H9 (cell line): ENCODE results near the gene FOXO1. TPM values are rescaled to one million over a fixed set of nuclear protein-coding genes. Genes with fewer than 3 reads are reported as not detected.

ENCODE experiments used
- DNase-seq: peaks from one replicate; pipeline ENCODE4 v3.0.0-alpha.2; 2017
- H2AFZ ChIP-seq: one replicate; pipeline ENCODE4 v1.6.1; 2013; ENCODE audit warnings: mild to moderate bottlenecking, low read length, control low read depth, moderate library complexity
- H2AK5ac ChIP-seq: 2 replicates; pipeline ENCODE4 v1.6.1; 2013; ENCODE audit warnings: low read length, control low read depth, mixed read lengths; ENCODE audit not compliant: insufficient read length
- H2BK120ac ChIP-seq: one replicate; pipeline ENCODE4 v1.6.1; 2013; ENCODE audit warnings: low read depth, mild to moderate bottlenecking, low read length, control low read depth, inconsistent platforms; ENCODE audit not compliant: poor library complexity, severe bottlenecking
- H2BK12ac ChIP-seq: 2 replicates; pipeline ENCODE4 v1.6.1; 2013; ENCODE audit warnings: low read length, control low read depth, mixed read lengths, low read depth; ENCODE audit not compliant: insufficient read length
- H2BK15ac ChIP-seq: 2 replicates; pipeline ENCODE4 v1.6.1; 2013; ENCODE audit warnings: low read depth, low read length, control low read depth
- H2BK20ac ChIP-seq: one replicate; pipeline ENCODE4 v1.6.1; 2013; ENCODE audit warnings: low read depth, mild to moderate bottlenecking, low read length, control low read depth, inconsistent platforms; ENCODE audit not compliant: poor library complexity, severe bottlenecking
- H2BK5ac ChIP-seq: 2 replicates; pipeline ENCODE4 v1.6.1; 2013; ENCODE audit warnings: low read length, control low read depth, mixed read lengths; ENCODE audit not compliant: insufficient read length
- H3K14ac ChIP-seq: 2 replicates; pipeline ENCODE4 v1.6.1; 2013; ENCODE audit warnings: low read length, control low read depth; ENCODE audit not compliant: insufficient read depth
- H3K18ac ChIP-seq: 2 replicates; pipeline ENCODE4 v1.6.1; 2013; ENCODE audit warnings: low read depth, mild to moderate bottlenecking, mixed read lengths, low read length, control low read depth; ENCODE audit not compliant: insufficient read length
- H3K23ac ChIP-seq: 2 replicates; pipeline ENCODE4 v1.6.1; 2013; ENCODE audit warnings: low read length, control low read depth, mixed read lengths, low read depth; ENCODE audit not compliant: insufficient read length
- H3K23me2 ChIP-seq: 2 replicates; pipeline ENCODE4 v1.6.1; 2013; ENCODE audit warnings: low read depth, mild to moderate bottlenecking, mixed read lengths, low read length, control low read depth; ENCODE audit not compliant: insufficient read length, poor library complexity, severe bottlenecking
- H3K27ac ChIP-seq: 2 replicates; pipeline ENCODE4 v1.5.1; 2013; ENCODE audit warnings: low read length, control low read depth, mixed read lengths, low read depth; ENCODE audit not compliant: insufficient read length
- H3K27me3 ChIP-seq: 2 replicates; pipeline ENCODE4 v1.6.1; 2013; ENCODE audit warnings: low read length, control low read depth, inconsistent platforms; ENCODE audit not compliant: insufficient read depth
- H3K4ac ChIP-seq: 2 replicates; pipeline ENCODE4 v1.6.1; 2013; ENCODE audit warnings: low read depth, mild to moderate bottlenecking, control low read depth, inconsistent platforms, low read length, moderate library complexity
- H3K4me1 ChIP-seq: 2 replicates; pipeline ENCODE4 v1.6.1; 2013; ENCODE audit warnings: low read length, control low read depth, inconsistent platforms; ENCODE audit not compliant: insufficient read depth
- H3K4me2 ChIP-seq: 2 replicates; pipeline ENCODE4 v1.6.1; 2013; ENCODE audit warnings: low read length, control low read depth, mixed read lengths; ENCODE audit not compliant: insufficient read length, insufficient read depth
- H3K56ac ChIP-seq: 2 replicates; pipeline ENCODE4 v1.6.1; 2013; ENCODE audit warnings: low read depth, mild to moderate bottlenecking, mixed read lengths, low read length, control low read depth; ENCODE audit not compliant: insufficient read length
- H3K79me1 ChIP-seq: 2 replicates; pipeline ENCODE4 v1.6.1; 2013; ENCODE audit warnings: low read depth, mild to moderate bottlenecking, moderate library complexity, low read length, control low read depth, inconsistent platforms; ENCODE audit not compliant: insufficient read depth, poor library complexity, severe bottlenecking
- H3K79me2 ChIP-seq: 2 replicates; pipeline ENCODE4 v1.6.1; 2013; ENCODE audit warnings: low read length, control low read depth, inconsistent platforms; ENCODE audit not compliant: insufficient read depth
- H3K9ac ChIP-seq: 2 replicates; pipeline ENCODE4 v1.6.1; 2013; ENCODE audit warnings: low read length, control low read depth, mixed read lengths; ENCODE audit not compliant: insufficient read length; ENCODE audit errors: extremely low read depth
- H3K9me3 ChIP-seq: one replicate; pipeline ENCODE4 v1.6.1; 2013; ENCODE audit warnings: low read depth, low read length, inconsistent platforms; ENCODE audit not compliant: control insufficient read depth
- H3T11ph ChIP-seq: one replicate; pipeline ENCODE4 v1.6.1; 2013; ENCODE audit warnings: mild to moderate bottlenecking, low read length, control low read depth, inconsistent platforms
- H4K20me1 ChIP-seq: one replicate; pipeline ENCODE4 v1.6.1; 2013; ENCODE audit not compliant: control insufficient read depth, insufficient read length, insufficient read depth
- H4K5ac ChIP-seq: 2 replicates; pipeline ENCODE4 v1.6.1; 2013; ENCODE audit warnings: low read depth, mild to moderate bottlenecking, mixed read lengths, low read length, control low read depth; ENCODE audit not compliant: insufficient read length
- H4K8ac ChIP-seq: replicated peaks from 2 replicates; pipeline ENCODE4 v1.6.1; 2013; ENCODE audit warnings: low read length, control low read depth, mixed read lengths, low read depth; ENCODE audit not compliant: insufficient read length
- H4K91ac ChIP-seq: 2 replicates; pipeline ENCODE4 v1.6.1; 2013; ENCODE audit warnings: low read depth, mild to moderate bottlenecking, moderate library complexity, mixed read lengths, low read length, control low read depth; ENCODE audit not compliant: insufficient read length
- H3K27ac Mint-ChIP-seq, 3 experiments: 2 replicates in 2 of 3; 3 replicates in 1 of 3; pipeline ENCODE4 v1.8.0; 2020 to 2021; ENCODE audit warnings: mixed read lengths in 3 of 3, mild to moderate bottlenecking in 1 of 3, moderate library complexity in 1 of 3
- H3K27me3 Mint-ChIP-seq: 2 replicates; pipeline ENCODE4 v1.8.0; 2021; ENCODE audit warnings: low read depth, mild to moderate bottlenecking, moderate library complexity, mixed read lengths
- H3K36me3 Mint-ChIP-seq, 3 experiments: 2 replicates in 2 of 3; 3 replicates in 1 of 3; pipeline ENCODE4 v1.8.0; 2020 to 2021; ENCODE audit warnings: low read depth in 3 of 3, mixed read lengths in 3 of 3; ENCODE audit not compliant: insufficient read depth in 1 of 3
- H3K4me1 Mint-ChIP-seq, 2 experiments: 2 replicates each; pipeline ENCODE4 v1.8.0; 2020; ENCODE audit warnings: mixed read lengths in 2 of 2
- H3K4me3 Mint-ChIP-seq, 2 experiments: 2 replicates in 1 of 2; 3 replicates in 1 of 2; pipeline ENCODE4 v1.8.0; 2020 to 2021; ENCODE audit warnings: mild to moderate bottlenecking in 2 of 2, mixed read lengths in 2 of 2, moderate library complexity in 1 of 2
- H3K9me3 Mint-ChIP-seq, 2 experiments: 2 replicates in 1 of 2; 3 replicates in 1 of 2; pipeline ENCODE4 v1.8.0; 2020; ENCODE audit warnings: mild to moderate bottlenecking in 2 of 2, mixed read lengths in 2 of 2, moderate library complexity in 1 of 2
- CTCF ChIP-seq: fragments of 200-600 bp; sonication (generic); conservative IDR thresholded peaks from 3 replicates; pipeline ENCODE4 v1.8.0; 2021; ENCODE audit warnings: antibody characterized with exemption, mild to moderate bottlenecking
- WGBS: extraction: QIAGEN DNeasy Blood & Tissue Kit; methylation state at CpG from one replicate; pipeline ENCODE4 v1.1.7; 2013; ENCODE audit warnings: missing lambda C conversion rate, low lambda C conversion rate, mixed read lengths; ENCODE audit not compliant: insufficient read length; ENCODE audit errors: extremely low coverage; 5-methylcytosine and 5-hydroxymethylcytosine counted together
- total RNA-seq: library from RNA; stranded (reverse); gene quantifications from 2 replicates; pipeline ENCODE4 v1.2.1, GENCODE V29; 2021

Gene FOXO1
- total RNA-seq, 1 experiment from 2014 or later = 44.6 TPM

GRCh38 chr13:40682449-40683240 lies 16.2 kb upstream of the FOXO1 start:
- H3K79me1 ChIP-seq = no peaks in the 10 kb centered on the region
- no peak overlapping the region for H3K18ac ChIP-seq
- H3K9ac ChIP-seq = no peak overlapping the region
- H4K8ac ChIP-seq = no peak overlapping the region
- no peak overlapping the region for H4K91ac ChIP-seq
- H2BK20ac ChIP-seq = no peak overlapping the region
- H4K5ac ChIP-seq = no peak overlapping the region
- no peaks in the 10 kb centered on the region for H4K20me1 ChIP-seq
- Mint-ChIP-seq H3K9me3 (no peaks in the 10 kb centered on the region; a peak in 1 of 5 replicates), H3K27ac (peak overlapping the region; percentile 2 to 80 (median 77); a peak in 6 of 7 replicates), H3K27me3 (no peaks in the 10 kb centered on the region; the same call in 1 of the 2 replicates), H3K36me3 (peaks cover 0 to 7% (median 2%) of the 10 kb centered on the region in 3 experiments; a peak in 2 of 7 replicates), H3K4me3 (peak overlapping the region in 1 of 2 experiments; percentile 42; a peak in 2 of 5 replicates), H3K4me1 (peaks cover 34 to 36% of the 10 kb centered on the region in 2 experiments)
- no peak overlapping the region for H3T11ph ChIP-seq
- no peak overlapping the region for H2AFZ ChIP-seq
- H2BK15ac ChIP-seq = no peak overlapping the region
- H3K4ac ChIP-seq = no peak overlapping the region
- H2BK120ac ChIP-seq = peak overlapping the region; percentile 3
- no peak overlapping the region for H2AK5ac ChIP-seq
- H3K27ac ChIP-seq = no peak overlapping the region
- H3K27me3 ChIP-seq = no peaks in the 10 kb centered on the region
- H3K23me2 ChIP-seq = no peaks in the 10 kb centered on the region
- no peak overlapping the region for H3K23ac ChIP-seq
- H3K79me2 ChIP-seq = no peaks in the 10 kb centered on the region
- no peak overlapping the region for H3K56ac ChIP-seq
- H2BK12ac ChIP-seq = no peak overlapping the region
- no CpG with 5 or more reads among the region's 11 CpGs for WGBS
- TF ChIP-seq CTCF = peak; percentile 84
- H3K4me1 ChIP-seq = peaks cover 11% of the 10 kb centered on the region
- peak overlapping the region; percentile 9 for H3K4me2 ChIP-seq
- no peaks in the 10 kb centered on the region for H3K9me3 ChIP-seq
- H2BK5ac ChIP-seq = no peak overlapping the region
- DNase-seq = no peak
- no peak overlapping the region for H3K14ac ChIP-seq
